Testis (tissue), 2 donors: ENCODE results near the gene CHD8.

ENCODE experiments used
- CTCF ChIP-seq, 3 experiments: fragments of 450-650 bp in 2 of 3; fragments of 200-600 bp in 1 of 3; sonication (generic) in 1 of 3; IDR thresholded peaks; one replicate each; pipeline ENCODE4 v1.5.1; 2016 to 2019; ENCODE audit warnings: antibody characterized with exemption in 3 of 3, mild to moderate bottlenecking in 2 of 3, moderate library complexity in 1 of 3
- POLR2A ChIP-seq: fragments of 450-650 bp; IDR thresholded peaks from one replicate; pipeline ENCODE4 v1.6.1; 2017; ENCODE audit warnings: antibody characterized with exemption, mild to moderate bottlenecking, moderate library complexity

DNA sequence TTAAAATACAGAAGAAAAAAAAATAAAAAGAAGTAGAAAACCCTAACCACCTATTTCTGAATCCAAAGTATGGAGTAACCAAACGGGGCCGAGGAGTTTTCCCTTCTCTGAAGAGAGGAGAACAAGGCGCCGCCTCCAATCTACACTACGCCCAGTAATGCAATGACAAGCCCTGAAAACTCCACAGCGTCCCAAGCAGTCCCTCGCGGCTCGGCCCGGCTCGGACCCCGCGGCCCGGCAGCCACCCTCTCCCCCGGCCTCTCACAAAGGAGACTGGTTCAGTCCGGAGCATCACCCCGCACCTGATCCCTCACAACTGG lies 371 bp downstream of the CHD8 start:
- TF ChIP-seq CTCF (IDR thresholded peaks at IDR 0.05) (no peak), POLR2A (no peak)
